Vagina (tissue), 2 donors: Measurements from ENCODE around the gene TANGO2. TPM values are rescaled to one million over a fixed set of nuclear protein-coding genes. Genes with fewer than 3 reads are reported as not detected.

Experiments used
- DNase-seq, 2 donors: peaks; one replicate each; pipeline ENCODE4 v3.0.0-alpha.2; 2017; ENCODE audit errors: extremely low spot score in 2 of 2
- H3K27ac ChIP-seq: fragments of 200-600 bp; sonication (generic); one replicate; pipeline ENCODE4 v1.5.1; 2019
- H3K27me3 ChIP-seq: fragments of 200-600 bp; sonication (generic); one replicate; pipeline ENCODE4 v1.5.1; 2019
- H3K36me3 ChIP-seq, 2 donors: fragments of 200-600 bp; sonication (generic); one replicate each; pipeline ENCODE4 v1.5.1; 2017 to 2019
- H3K4me1 ChIP-seq: fragments of 200-600 bp; sonication (generic); one replicate; pipeline ENCODE4 v1.5.1; 2019
- H3K4me3 ChIP-seq, 2 donors: fragments of 200-600 bp; sonication (generic); 1 replicate in 1 of 2; 2 replicates in 1 of 2; pipeline ENCODE4 v1.5.1; 2016 to 2019
- H3K9me3 ChIP-seq: fragments of 200-600 bp; sonication (generic); one replicate; pipeline ENCODE4 v1.5.1; 2019
- CTCF ChIP-seq, 3 experiments: fragments of 450-650 bp in 2 of 3; fragments of 200-600 bp in 1 of 3; sonication (generic) in 1 of 3; IDR thresholded peaks; one replicate each; pipeline ENCODE4 v1.5.1; 2017 to 2019; ENCODE audit warnings: antibody characterized with exemption in 3 of 3, mild to moderate bottlenecking in 2 of 3, moderate library complexity in 2 of 3
- POLR2A ChIP-seq, 2 donors: fragments of 450-650 bp; IDR thresholded peaks; one replicate each; pipeline ENCODE4 v1.6.1; 2017; ENCODE audit warnings: antibody characterized with exemption in 2 of 2, mild to moderate bottlenecking in 2 of 2, moderate library complexity in 2 of 2
- POLR2AphosphoS5 ChIP-seq, 2 donors: sonication (generic); formaldehyde crosslinking; IDR thresholded peaks; one replicate each; pipeline ENCODE4 v1.9.0; 2017; ENCODE audit warnings: antibody characterized with exemption in 2 of 2, mild to moderate bottlenecking in 2 of 2, low read depth in 1 of 2; ENCODE audit not compliant: insufficient read depth in 1 of 2
- intact Hi-C: fragments of 100-400 bp; cut with DNase I; formaldehyde crosslinking; loops from one replicate; pipeline ENCODE4 v1.15.1; 2023
- total RNA-seq: library from RNA; depleted of rRNA; stranded (reverse); fragments of >200 nt; gene quantifications from one replicate; pipeline ENCODE4 v1.2.3, GENCODE V29; 2016

The TANGO2 gene
- total RNA-seq, 1 donor from 2014 or later, result 21.4 TPM

DNA sequence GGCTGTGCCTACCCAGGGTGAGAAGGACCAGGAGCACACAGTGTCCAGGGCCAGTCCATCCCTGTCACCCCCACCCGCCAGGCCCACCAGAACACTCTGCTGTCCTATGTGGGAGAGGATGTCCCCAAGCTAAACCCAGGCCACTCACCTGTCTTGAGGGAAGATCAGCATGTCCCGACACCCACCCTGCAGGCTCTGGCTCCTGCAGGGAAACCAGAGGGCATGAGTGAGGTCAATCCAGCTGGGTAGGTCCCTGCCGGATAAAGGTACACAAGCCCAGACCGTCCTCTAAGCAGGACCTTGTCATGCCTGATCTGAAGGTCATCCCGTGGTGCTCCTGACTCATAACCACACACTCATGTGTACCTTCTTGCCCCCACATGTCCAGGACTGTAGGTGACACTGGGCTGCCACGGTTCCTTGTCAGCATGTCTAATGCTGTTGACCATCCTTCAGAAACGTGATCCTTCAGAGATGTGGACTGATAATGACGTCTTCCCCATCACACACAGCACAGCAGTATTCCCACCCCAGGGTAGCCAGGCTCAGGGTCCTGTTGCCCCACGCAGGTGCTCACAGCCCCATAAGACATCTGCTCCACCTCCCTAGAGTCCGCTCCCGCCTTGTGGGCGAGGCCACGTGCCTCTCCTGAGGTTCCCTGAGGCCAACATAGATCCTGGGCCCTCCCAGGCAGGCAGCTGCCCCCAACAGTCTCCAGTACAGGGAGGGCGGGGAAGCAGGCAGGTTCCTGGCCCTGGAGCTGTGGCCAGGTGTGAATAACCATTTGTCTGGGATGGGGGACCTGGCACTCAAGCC lies 10.4 kb upstream of the TANGO2 start:
- DNase-seq, result no peak
- Histone ChIP-seq H3K27me3 (no peaks in the 10 kb centered on the region), H3K4me1 (no peaks in the 10 kb centered on the region), H3K9me3 (no peaks in the 10 kb centered on the region), H3K36me3 (no peaks in the 10 kb centered on the region), H3K4me3 (no peak overlapping the region), H3K27ac (no peak overlapping the region)
- intact Hi-C loops, result no loop called here
- TF ChIP-seq POLR2A (IDR thresholded peaks at IDR 0.05) (no peak), CTCF (IDR thresholded peaks at IDR 0.05) (no peak), POLR2AphosphoS5 (IDR thresholded peaks at IDR 0.05; ENCODE audit: insufficient read depth in 1 of 2, low read depth in 1 of 2) (no peak)

GRCh38 chr22:20011123-20011992 lies 9.6 kb upstream of the TANGO2 start:
- Histone ChIP-seq H3K27me3 (no peaks in the 10 kb centered on the region), H3K4me1 (no peaks in the 10 kb centered on the region), H3K9me3 (no peaks in the 10 kb centered on the region), H3K27ac (no peak overlapping the region), H3K4me3 (no peak overlapping the region), H3K36me3 (no peaks in the 10 kb centered on the region)
- intact Hi-C loops, result no loop called here
- no peak for DNase-seq
- no peak for TF ChIP-seq POLR2A (IDR thresholded peaks at IDR 0.05)
- no peak for TF ChIP-seq POLR2AphosphoS5 (IDR thresholded peaks at IDR 0.05; ENCODE audit: insufficient read depth in 1 of 2, low read depth in 1 of 2)
- no peak for TF ChIP-seq CTCF (IDR thresholded peaks at IDR 0.05)

DNA sequence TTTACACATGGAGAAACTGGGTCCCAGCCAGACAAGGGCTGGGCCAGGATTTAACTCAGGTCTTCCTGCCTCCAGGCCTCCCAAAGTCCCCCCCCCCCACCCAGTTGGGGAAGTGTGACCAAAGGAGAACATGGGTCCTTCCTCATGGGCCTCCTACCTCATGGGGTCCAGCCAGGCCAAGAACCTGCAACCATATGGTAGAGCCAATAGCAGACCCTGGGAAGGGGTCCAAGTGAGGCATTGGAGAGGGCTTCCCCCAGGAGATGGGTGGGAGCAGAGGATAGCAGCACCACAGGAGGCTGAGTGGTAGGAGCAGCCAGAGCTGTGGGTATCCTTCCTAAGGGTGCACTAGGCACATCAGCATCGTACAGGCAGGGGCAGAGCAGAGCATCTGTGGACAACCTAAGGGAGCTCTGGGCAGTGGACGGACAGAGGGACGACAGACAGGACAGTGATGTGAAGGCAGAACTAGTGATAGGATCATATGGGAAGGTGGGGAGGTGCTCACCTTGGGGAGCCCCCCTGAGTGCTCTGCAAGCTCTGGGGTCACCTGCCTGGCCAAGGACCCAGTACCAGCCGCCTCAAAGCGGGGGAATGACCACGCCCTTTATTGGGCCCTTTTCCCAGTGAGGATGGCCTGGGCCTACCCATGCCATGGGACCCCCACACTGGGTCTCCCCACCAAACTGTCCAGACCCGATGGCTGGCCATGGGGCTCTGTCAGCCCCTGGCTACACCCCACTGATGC lies 8.7 kb upstream of the TANGO2 start:
- Histone ChIP-seq H3K27ac (no peak overlapping the region), H3K9me3 (no peaks in the 10 kb centered on the region), H3K27me3 (no peaks in the 10 kb centered on the region), H3K4me1 (peaks cover 3% of the 10 kb centered on the region), H3K36me3 (no peaks in the 10 kb centered on the region), H3K4me3 (no peak overlapping the region)
- DNase-seq, result no peak
- intact Hi-C loops, result loop anchor here (2.0 kb wide), 1 partner anchor 41 kb away; no protein-coding TSS in a partner anchor
- TF ChIP-seq POLR2A (IDR thresholded peaks at IDR 0.05) (no peak), CTCF (IDR thresholded peaks at IDR 0.05) (no peak), POLR2AphosphoS5 (IDR thresholded peaks at IDR 0.05; ENCODE audit: insufficient read depth in 1 of 2, low read depth in 1 of 2) (no peak)

DNA sequence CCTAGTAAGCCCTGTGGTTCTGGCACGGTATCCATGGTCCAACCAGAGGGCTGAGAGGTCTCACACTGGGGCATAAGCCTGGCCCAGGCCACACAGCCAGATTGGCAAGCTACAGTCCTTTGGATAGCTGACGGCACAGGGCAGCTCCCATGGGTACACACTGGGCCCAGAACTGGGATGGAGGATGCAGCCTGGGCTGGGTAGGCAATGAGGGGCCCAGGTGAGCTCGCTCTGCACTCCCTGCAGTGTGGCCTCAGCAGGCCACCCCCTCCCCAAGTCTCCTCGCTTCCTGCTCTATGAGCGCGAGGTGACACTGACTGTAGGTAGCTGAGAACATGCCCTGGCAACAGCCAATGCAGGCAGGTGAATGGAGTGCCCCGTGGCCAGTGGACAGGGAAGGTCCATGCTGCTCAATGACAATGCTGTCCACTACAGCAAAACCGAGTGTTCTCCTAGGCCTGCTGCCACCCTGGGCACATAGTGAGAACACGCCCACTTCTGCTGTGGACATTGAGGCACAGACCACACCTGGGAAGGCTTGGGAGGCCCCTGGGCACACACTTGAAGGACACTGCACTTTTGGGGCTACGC lies 8.1 kb upstream of the TANGO2 start:
- intact Hi-C loops, result loop anchor here (2.0 kb wide), 1 partner anchor 42 kb away; no protein-coding TSS in a partner anchor
- DNase-seq, result no peak
- Histone ChIP-seq H3K9me3 (no peaks in the 10 kb centered on the region), H3K4me3 (no peak overlapping the region), H3K27ac (no peak overlapping the region), H3K27me3 (no peaks in the 10 kb centered on the region), H3K4me1 (peaks cover 6% of the 10 kb centered on the region), H3K36me3 (no peaks in the 10 kb centered on the region)
- TF ChIP-seq POLR2A (IDR thresholded peaks at IDR 0.05) (no peak), CTCF (IDR thresholded peaks at IDR 0.05) (no peak), POLR2AphosphoS5 (IDR thresholded peaks at IDR 0.05; ENCODE audit: insufficient read depth in 1 of 2, low read depth in 1 of 2) (no peak)
